Measurements from ENCODE around the gene CFTR. TPM values are rescaled to one million over a fixed set of nuclear protein-coding genes. Genes with fewer than 3 reads are reported as not detected.

The CFTR gene
- not detected for total RNA-seq
- total RNA-seq (2013), result not detected

GRCh38 chr7:117479225-117480054 is at the start of gene CFTR:
TSS of gene CFTR (plus strand) at chr7:117480025. CDS start at chr7:117480095, 70 bp downstream.
- Mint-ChIP-seq H3K4me3 (no peak within 1 kb of the TSS), H3K4me1 (no peaks in the 10 kb centered on the region), H3K27ac (no peak within 1 kb of the TSS), H3K27me3 (ENCODE audit: low read depth in 2 of 2) (peaks cover 12 to 24% of the 10 kb centered on the region in 2 donors), H3K36me3 (no peaks in the 10 kb centered on the region), H3K9me3 (peaks cover 0 to 5% of the 10 kb centered on the region in 2 donors)
- Histone ChIP-seq H3K9me3 (ENCODE audit: control insufficient read depth, insufficient read depth, low read length) (no peaks in the 10 kb centered on the region), H3K4me3 (ENCODE audit: low read length) (no peak within 1 kb of the TSS), H3K36me3 (ENCODE audit: control insufficient read depth, insufficient read depth, low read length) (no peaks in the 10 kb centered on the region), H3K4me1 (ENCODE audit: control insufficient read depth, insufficient read depth, low read length) (no peaks in the 10 kb centered on the region), H3K27ac (ENCODE audit: low read length) (no peak within 1 kb of the TSS), H3K27me3 (ENCODE audit: control insufficient read depth, insufficient read depth, low read length) (peaks cover 6% of the 10 kb centered on the region)
- intact Hi-C loops (cut with micrococcal nuclease), result no loop called here
- TF ChIP-seq CTCF (IDR thresholded peaks at IDR 0.05), result no peak
- DNase-seq (no peak), ATAC-seq (no peak)
- WGBS (ENCODE audit: insufficient coverage), result 11% methylated on average over 45 of the region's 45 CpGs

- H3K4me1 Mint-ChIP-seq, result no peaks in the 10 kb centered on the region
- H3K27ac ChIP-seq (ENCODE audit: low read length), result no peak overlapping the region
- 17% methylated on average over 1 of the region's 2 CpGs for WGBS (ENCODE audit: insufficient coverage)
- TF ChIP-seq CTCF (IDR thresholded peaks at IDR 0.05), result no peak
- no peak overlapping the region for H3K27ac Mint-ChIP-seq
- H3K4me3 Mint-ChIP-seq, result no peak overlapping the region
- ATAC-seq, result no peak
- H3K4me3 ChIP-seq (ENCODE audit: low read length), result no peak overlapping the region
- no peaks in the 10 kb centered on the region for H3K4me1 ChIP-seq (ENCODE audit: control insufficient read depth, insufficient read depth, low read length)
- H3K36me3 ChIP-seq (ENCODE audit: control insufficient read depth, insufficient read depth, low read length), result no peaks in the 10 kb centered on the region
- peaks cover 4 to 10% of the 10 kb centered on the region in 2 donors for H3K9me3 Mint-ChIP-seq
- no peaks in the 10 kb centered on the region for H3K27me3 ChIP-seq (ENCODE audit: control insufficient read depth, insufficient read depth, low read length)
- H3K9me3 ChIP-seq (ENCODE audit: control insufficient read depth, insufficient read depth, low read length), result no peaks in the 10 kb centered on the region
- intact Hi-C loops (cut with micrococcal nuclease), result no loop called here
- no peaks in the 10 kb centered on the region for H3K27me3 Mint-ChIP-seq (ENCODE audit: low read depth in 2 of 2)
- DNase-seq, result no peak
- H3K36me3 Mint-ChIP-seq, result no peaks in the 10 kb centered on the region
Observed at GRCh38 chr7:117435475-117436043, 44.3 kb upstream of the CFTR start.

- no peaks in the 10 kb centered on the region for H3K36me3 Mint-ChIP-seq
- Histone ChIP-seq H3K36me3 (ENCODE audit: control insufficient read depth, insufficient read depth, low read length) (no peaks in the 10 kb centered on the region), H3K4me1 (ENCODE audit: control insufficient read depth, insufficient read depth, low read length) (no peaks in the 10 kb centered on the region), H3K9me3 (ENCODE audit: control insufficient read depth, insufficient read depth, low read length) (peaks cover 10% of the 10 kb centered on the region), H3K27ac (ENCODE audit: low read length) (no peak overlapping the region), H3K27me3 (ENCODE audit: control insufficient read depth, insufficient read depth, low read length) (no peaks in the 10 kb centered on the region), H3K4me3 (ENCODE audit: low read length) (no peak overlapping the region)
- no peaks in the 10 kb centered on the region for H3K27me3 Mint-ChIP-seq (ENCODE audit: low read depth in 2 of 2)
- ATAC-seq, result no peak
- no peak for TF ChIP-seq CTCF (IDR thresholded peaks at IDR 0.05)
- WGBS (ENCODE audit: insufficient coverage), result 73% methylated on average over 1 of the region's 1 CpG
- H3K9me3 Mint-ChIP-seq, result peaks cover 14 to 15% of the 10 kb centered on the region in 2 donors
- H3K4me1 Mint-ChIP-seq, result no peaks in the 10 kb centered on the region
- H3K27ac Mint-ChIP-seq, result no peak overlapping the region
- no peak for DNase-seq
- H3K4me3 Mint-ChIP-seq, result no peak overlapping the region
- intact Hi-C loops (cut with micrococcal nuclease), result no loop called here
Observed at GRCh38 chr7:117444646-117445045, 35.2 kb upstream of the CFTR start.

All from natural killer cell (primary cell).